Epithelial cell of proximal tubule (primary cell): Measurements from ENCODE around the gene FAAP100. TPM values are rescaled to one million over a fixed set of nuclear protein-coding genes. Genes with fewer than 3 reads are reported as not detected.
A peak's percentile ranks its signal among the peaks of the same experiment; 100 is the strongest.

Experiments
- DNase-seq: peaks from one replicate; pipeline ENCODE4 v3.0.0-alpha.2; 2011; ENCODE audit warnings: low read depth
- H3K4me3 ChIP-seq: 2 replicates; pipeline ENCODE4 v1.5.1; 2011; ENCODE audit warnings: low read depth, mild to moderate bottlenecking, low read length
- CTCF ChIP-seq: conservative IDR thresholded peaks from 2 replicates; pipeline ENCODE4 v1.5.1; 2012; ENCODE audit warnings: low read depth, mild to moderate bottlenecking, low read length
- total RNA-seq: library from RNA; depleted of rRNA; stranded (reverse); fragments of >200 nt; gene quantifications from 2 replicates; pipeline ENCODE4 v1.2.3, GENCODE V29; 2015

Gene FAAP100
- total RNA-seq, 1 donor from 2014 or later = 33.8 TPM

DNA sequence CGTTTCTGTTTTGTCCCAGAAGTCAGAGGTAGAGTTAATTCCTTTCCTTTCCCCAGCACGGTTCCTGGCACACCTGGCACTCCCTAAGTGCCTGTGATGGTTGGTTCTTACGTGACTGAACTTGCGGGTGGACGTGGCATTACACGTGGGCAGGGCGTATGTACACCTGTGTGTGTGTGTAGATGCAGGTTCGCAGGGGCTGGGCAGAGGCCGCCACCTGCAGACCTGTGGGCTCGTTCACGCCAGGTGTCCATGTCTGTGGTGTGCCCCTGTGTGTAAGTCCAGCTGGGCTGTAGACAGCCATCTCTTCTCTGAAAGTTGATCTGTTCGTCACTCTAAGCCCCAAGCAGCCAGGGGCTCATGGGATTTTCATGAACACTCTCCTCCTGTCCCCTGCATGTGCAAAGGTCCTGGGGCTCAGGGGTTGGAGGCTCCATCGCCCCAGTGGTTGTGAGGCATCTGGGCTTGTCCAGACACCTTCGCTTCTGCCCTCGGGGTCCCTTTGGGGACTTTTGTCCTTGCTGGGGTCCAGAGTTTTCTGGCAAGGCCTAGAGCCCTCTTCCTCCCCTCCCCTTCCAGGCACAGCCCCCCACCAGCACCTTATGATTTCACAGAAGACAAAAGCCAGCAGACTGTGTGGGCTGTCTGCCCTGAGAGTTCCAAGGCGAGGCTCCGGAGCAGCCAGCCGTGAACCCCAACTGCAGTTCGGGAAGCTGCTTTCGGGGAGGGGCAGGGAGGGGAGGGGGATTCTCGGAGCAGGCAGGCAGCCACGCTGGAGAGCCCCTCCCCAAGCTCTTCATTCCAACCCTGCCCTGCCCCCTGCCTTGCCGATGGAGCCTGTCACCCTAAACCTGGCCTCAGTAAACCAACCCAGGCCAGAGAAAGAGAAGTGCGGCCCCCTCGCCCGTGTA is 29.4 kb downstream of the FAAP100 start:
- DNase-seq = no peak
- TF ChIP-seq CTCF = peak; percentile 42
- H3K4me3 ChIP-seq = peak overlapping the region; percentile 26

DNA sequence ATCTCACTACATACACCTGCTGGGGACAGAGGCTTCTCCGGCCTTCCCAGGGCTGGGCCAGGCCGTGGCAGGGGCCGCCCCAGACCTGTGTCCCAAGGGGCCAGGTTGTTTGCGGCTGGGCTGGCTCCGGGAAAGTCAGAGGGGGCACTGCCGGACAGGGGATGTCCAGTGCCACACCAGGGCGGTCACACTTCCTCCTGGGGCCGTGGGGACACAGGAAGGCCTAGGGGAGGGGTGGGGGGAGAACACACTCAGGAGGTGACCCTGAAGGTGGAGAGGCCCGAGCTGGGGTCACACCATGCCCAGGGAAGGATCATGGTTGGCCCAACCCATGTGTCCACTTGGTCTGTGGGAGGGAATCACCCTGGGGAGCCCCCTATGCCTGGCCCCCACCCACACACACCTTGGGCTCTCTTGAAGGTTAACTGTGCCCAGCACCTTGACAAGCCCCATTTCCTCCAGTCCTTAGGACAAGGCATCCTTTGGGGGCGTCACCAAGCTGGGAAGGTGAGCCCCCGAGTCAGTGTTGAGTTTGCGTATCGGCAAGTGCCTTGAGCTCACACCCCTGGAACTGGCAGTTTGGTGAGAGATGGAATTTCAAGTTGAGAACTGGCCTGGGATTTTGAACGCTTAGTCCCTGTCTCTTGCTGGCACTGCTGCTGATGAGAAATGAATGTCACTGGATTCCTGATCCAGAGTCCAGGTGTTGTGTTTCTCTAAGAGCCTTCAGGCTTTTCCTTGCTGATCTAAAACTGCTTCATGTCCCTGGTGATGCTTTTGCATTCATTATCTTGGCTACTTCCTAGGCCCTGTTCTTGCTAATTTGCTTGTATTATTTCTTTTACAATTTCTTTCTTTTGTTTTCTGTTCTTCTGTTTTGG is 31.9 kb downstream of the FAAP100 start:
- TF ChIP-seq CTCF = no peak
- no peak for DNase-seq
- H3K4me3 ChIP-seq = peak overlapping the region; percentile 53

DNA sequence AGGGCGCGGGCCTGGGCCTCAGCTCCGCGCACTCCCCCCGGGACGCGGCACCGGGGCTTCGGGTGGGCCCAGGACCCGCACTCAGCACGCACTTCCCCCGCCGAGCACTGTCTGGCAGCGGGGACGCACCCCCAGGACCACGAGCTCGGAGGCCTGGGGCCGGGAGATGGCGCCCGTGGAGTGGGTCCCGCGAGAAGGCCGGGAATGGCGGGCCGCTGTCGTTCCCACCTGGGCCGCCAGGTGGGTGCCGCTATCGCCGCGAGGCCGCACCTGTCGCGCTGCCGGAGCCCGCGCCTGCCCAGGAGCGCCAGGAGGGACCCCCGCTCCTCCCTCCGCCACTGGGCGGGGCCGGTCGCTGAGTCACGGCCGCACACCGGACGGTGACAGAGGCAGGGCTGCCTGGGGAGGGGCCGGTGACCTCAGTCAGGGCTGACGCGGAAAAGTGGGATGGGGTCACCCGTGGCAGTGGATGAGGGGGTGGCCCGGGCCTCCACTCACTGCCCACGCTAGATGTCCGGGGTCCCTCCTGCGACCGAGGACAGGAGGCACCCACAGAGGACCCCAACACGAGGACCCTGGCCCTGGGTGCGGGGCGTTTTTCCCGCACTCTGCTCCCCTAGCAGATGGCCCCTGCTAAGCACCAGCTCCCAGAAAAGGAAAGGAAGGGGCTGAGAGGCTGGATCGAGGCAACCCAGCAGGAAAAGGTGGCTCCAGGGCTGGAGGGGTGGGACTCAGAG is 32.7 kb downstream of the FAAP100 start:
- DNase-seq = no peak
- TF ChIP-seq CTCF = no peak
- H3K4me3 ChIP-seq = peak overlapping the region; percentile 53

- no peak for TF ChIP-seq CTCF
- no peak for DNase-seq
These were observed 33.3 kb downstream of the FAAP100 start for GRCh38 chr17:81518785-81519283.

GRCh38 chr17:81518113-81518784 is 33.9 kb downstream of the FAAP100 start:
- no peak for DNase-seq
- TF ChIP-seq CTCF = no peak
- H3K4me3 ChIP-seq = no peak overlapping the region

More at GRCh38 chr17:81518785-81519283, 33.3 kb downstream of the FAAP100 start:
- H3K4me3 ChIP-seq = peak overlapping the region; percentile 53
